H1 (cell line): ENCODE data around the gene LRRC4. TPM values are rescaled to one million over a fixed set of nuclear protein-coding genes. Genes with fewer than 3 reads are reported as not detected.

Experiments
- CTCF ChIA-PET: fragments of 300-600 bp; sonication (Branson Sonifier 250); formaldehyde crosslinking; loops from one replicate; lab custom pipeline; 2021; ENCODE audit not compliant: partially characterized antibody; lab: Charles Lee
- POLR2A ChIA-PET: fragments of 300-600 bp; sonication (Branson Sonifier 250); formaldehyde crosslinking; loops from one replicate; lab custom pipeline; 2021; ENCODE audit warnings: inconsistent platforms; ENCODE audit not compliant: partially characterized antibody; lab: Charles Lee
- DNase-seq, 2 experiments: peaks; one replicate each; pipeline versions ENCODE4 v3.0.0 to v3.0.0-alpha.2; 2010 to 2022; ENCODE audit warnings: low spot score in 2 of 2, low read depth in 1 of 2, mixed read lengths in 1 of 2
- FAIRE-seq: peaks from 2 replicates; lab custom pipeline; 2011; peaks lifted over from hg19 to GRCh38; lab: Jason Lieb, UNC
- H2AFZ ChIP-seq: 2 replicates; pipeline ENCODE4 v1.8.1; 2012; ENCODE audit warnings: low read length, inconsistent platforms
- H2AK5ac ChIP-seq: 2 replicates; pipeline ENCODE4 v1.6.1; 2013; ENCODE audit warnings: low read depth, low read length
- H2BK120ac ChIP-seq: replicated peaks from 2 replicates; pipeline ENCODE3; 2013; ENCODE audit warnings: low read depth, low read length, inconsistent platforms
- H2BK12ac ChIP-seq: 2 replicates; pipeline ENCODE4 v1.6.1; 2013; ENCODE audit warnings: low read depth, low read length
- H2BK15ac ChIP-seq: 2 replicates; pipeline ENCODE4 v1.6.1; 2013; ENCODE audit warnings: low read length
- H2BK20ac ChIP-seq: 2 replicates; pipeline ENCODE4 v1.6.1; 2013; ENCODE audit warnings: low read length
- H2BK5ac ChIP-seq: 2 replicates; pipeline ENCODE4 v1.6.1; 2013; ENCODE audit warnings: low read depth, low read length
- H3K14ac ChIP-seq: 2 replicates; pipeline ENCODE4 v1.6.1; 2013; ENCODE audit warnings: inconsistent platforms; ENCODE audit not compliant: insufficient read length
- H3K18ac ChIP-seq: 2 replicates; pipeline ENCODE4 v1.6.1; 2013; ENCODE audit warnings: low read length; ENCODE audit errors: extremely low read depth
- H3K23ac ChIP-seq: 2 replicates; pipeline ENCODE4 v1.6.1; 2013; ENCODE audit warnings: inconsistent platforms; ENCODE audit not compliant: insufficient read length
- H3K23me2 ChIP-seq: 2 replicates; pipeline ENCODE4 v1.6.1; 2013; ENCODE audit warnings: low read depth, low read length
- H3K27ac ChIP-seq: 2 replicates; pipeline ENCODE4 v1.6.1; 2011; ENCODE audit warnings: low read depth, low read length, inconsistent platforms
- H3K27me3 ChIP-seq, 4 experiments: replicated peaks in 1 of 4; 1 replicate in 1 of 4; 2 replicates in 3 of 4; pipeline versions ENCODE4 v1.6.1 to v1.8.1; 2011 to 2013; ENCODE audit warnings: low read length in 3 of 4, mild to moderate bottlenecking in 3 of 4, inconsistent platforms in 2 of 4, mixed read lengths in 2 of 4, moderate library complexity in 1 of 4; ENCODE audit not compliant: control insufficient read depth in 3 of 4, insufficient read depth in 3 of 4; ENCODE audit errors: extremely low read depth in 1 of 4
- H3K36me3 ChIP-seq, 4 experiments: 2 replicates each; pipeline versions ENCODE4 v1.6.1 to v1.8.1; 2011 to 2013; ENCODE audit warnings: mild to moderate bottlenecking in 4 of 4, low read length in 3 of 4, moderate library complexity in 2 of 4, control low read depth in 1 of 4, inconsistent platforms in 1 of 4; ENCODE audit not compliant: insufficient read depth in 4 of 4, control insufficient read depth in 2 of 4
- H3K4ac ChIP-seq: replicated peaks from 2 replicates; pipeline ENCODE3; 2013; ENCODE audit warnings: low read length, low read depth, mixed read lengths, inconsistent platforms; ENCODE audit not compliant: insufficient read length
- H3K4me1 ChIP-seq, 4 experiments: replicated peaks in 1 of 4; 1 replicate in 1 of 4; 2 replicates in 3 of 4; pipeline versions ENCODE4 v1.6.1 to v1.8.1; 2011 to 2013; ENCODE audit warnings: low read length in 3 of 4, inconsistent platforms in 2 of 4, mixed read lengths in 1 of 4; ENCODE audit not compliant: insufficient read depth in 4 of 4, control insufficient read depth in 3 of 4
- H3K4me2 ChIP-seq, 2 experiments: 2 replicates each; pipeline versions ENCODE4 v1.6.1 to v1.8.1; 2011 to 2013; ENCODE audit warnings: low read depth in 2 of 2, low read length in 2 of 2, control low read depth in 1 of 2, inconsistent platforms in 1 of 2, mild to moderate bottlenecking in 1 of 2; ENCODE audit not compliant: insufficient read depth in 1 of 2
- H3K4me3 ChIP-seq, 4 experiments: fragments of 200-600, 300-600 bp in 1 of 4; sonication (generic), shearing (Covaris generic), sonication (Bioruptor Twin) in 1 of 4; 2 replicates each; pipeline versions ENCODE4 v1.5.1 to v1.8.1; 2011 to 2016; ENCODE audit warnings: low read length in 4 of 4, low read depth in 3 of 4, control low read depth in 2 of 4, inconsistent platforms in 2 of 4, mild to moderate bottlenecking in 2 of 4, mixed read lengths in 1 of 4, moderate library complexity in 1 of 4; ENCODE audit not compliant: insufficient read depth in 2 of 4; ENCODE audit errors: extremely low read depth in 1 of 4
- H3K56ac ChIP-seq: replicated peaks from 2 replicates; pipeline ENCODE3; 2013; ENCODE audit warnings: low read depth, mild to moderate bottlenecking, mixed read lengths, low read length, inconsistent platforms; ENCODE audit not compliant: insufficient read length
- H3K79me1 ChIP-seq: 2 replicates; pipeline ENCODE4 v1.6.1; 2013; ENCODE audit warnings: low read depth, low read length, control low read depth
- H3K79me2 ChIP-seq, 2 experiments: 2 replicates each; pipeline versions ENCODE4 v1.6.1 to v1.8.1; 2012 to 2013; ENCODE audit warnings: low read length in 2 of 2, mild to moderate bottlenecking in 2 of 2, inconsistent platforms in 1 of 2; ENCODE audit not compliant: insufficient read depth in 2 of 2, control insufficient read depth in 1 of 2
- H3K9ac ChIP-seq, 4 experiments: replicated peaks in 1 of 4; 1 replicate in 1 of 4; 2 replicates in 3 of 4; pipeline versions ENCODE4 v1.6.1 to v1.8.1; 2011 to 2013; ENCODE audit warnings: low read depth in 3 of 4, low read length in 3 of 4, control low read depth in 2 of 4, mild to moderate bottlenecking in 2 of 4, moderate library complexity in 2 of 4, inconsistent platforms in 1 of 4; ENCODE audit errors: extremely low read depth in 1 of 4
- H3K9me3 ChIP-seq, 2 experiments: 2 replicates each; pipeline versions ENCODE4 v1.6.1 to v1.8.1; 2012 to 2013; ENCODE audit warnings: mild to moderate bottlenecking in 2 of 2, moderate library complexity in 2 of 2, control low read depth in 1 of 2, inconsistent platforms in 1 of 2, low read depth in 1 of 2, low read length in 1 of 2, mixed read lengths in 1 of 2; ENCODE audit not compliant: insufficient read depth in 2 of 2
- H4K20me1 ChIP-seq, 2 experiments: replicated peaks in 1 of 2; 2 replicates each; pipeline versions ENCODE3 to v1.8.1; 2011 to 2013; ENCODE audit warnings: inconsistent platforms in 2 of 2, low read length in 2 of 2, mild to moderate bottlenecking in 1 of 2; ENCODE audit not compliant: insufficient read depth in 2 of 2, control insufficient read depth in 1 of 2
- H4K5ac ChIP-seq: 2 replicates; pipeline ENCODE4 v1.6.1; 2013; ENCODE audit warnings: low read length, low read depth, mixed read lengths, inconsistent platforms; ENCODE audit not compliant: insufficient read length
- H4K8ac ChIP-seq: 2 replicates; pipeline ENCODE4 v1.8.0; 2013; ENCODE audit warnings: mild to moderate bottlenecking, moderate library complexity, low read length, inconsistent platforms; ENCODE audit not compliant: insufficient read depth; ENCODE audit errors: extremely low read depth
- H4K91ac ChIP-seq: replicated peaks from 2 replicates; pipeline ENCODE3; 2013; ENCODE audit warnings: low read length, mixed read lengths, inconsistent platforms; ENCODE audit not compliant: insufficient read length
- ATF3 ChIP-seq: IDR thresholded peaks from 2 replicates; pipeline ENCODE4 v1.6.1; 2011; ENCODE audit warnings: low read depth, mild to moderate bottlenecking, low read length; ENCODE audit not compliant: insufficient read depth
- CTCF ChIP-seq, 3 experiments: IDR thresholded peaks; 1 replicate in 2 of 3; 2 replicates in 1 of 3; pipeline versions ENCODE4 v1.5.1 to v1.6.1; 2011; ENCODE audit warnings: low read length in 3 of 3, mild to moderate bottlenecking in 3 of 3, inconsistent platforms in 2 of 3, low read depth in 1 of 3, moderate library complexity in 1 of 3; ENCODE audit not compliant: insufficient read depth in 1 of 3; ENCODE audit errors: control extremely low read depth in 1 of 3
- FOSL1 ChIP-seq: IDR thresholded peaks from 2 replicates; pipeline ENCODE4 v1.6.1; 2011; ENCODE audit warnings: mild to moderate bottlenecking, low read depth, low read length, moderate library complexity; ENCODE audit not compliant: insufficient read depth
- GABPA ChIP-seq: IDR thresholded peaks from 2 replicates; pipeline ENCODE4 v1.6.1; 2011; ENCODE audit warnings: mild to moderate bottlenecking, low read length, moderate library complexity, borderline replicate concordance; ENCODE audit not compliant: insufficient read depth
- HDAC6 ChIP-seq: IDR thresholded peaks from one replicate; pipeline ENCODE4 v1.7.1; 2012; ENCODE audit warnings: low read depth, mild to moderate bottlenecking, inconsistent platforms, low read length, moderate library complexity
- KDM4A ChIP-seq: IDR thresholded peaks from one replicate; pipeline ENCODE4 v1.7.1; 2012; ENCODE audit warnings: low read depth, mild to moderate bottlenecking, moderate library complexity, low read length, inconsistent platforms; ENCODE audit not compliant: severe bottlenecking
- PHF8 ChIP-seq: fragments of 200-600 bp; sonication (generic); conservative IDR thresholded peaks from 2 replicates; pipeline ENCODE4 v1.7.1; 2012; ENCODE audit warnings: low read depth, mild to moderate bottlenecking, inconsistent platforms, low read length, moderate library complexity
- RAD21 ChIP-seq, 2 experiments: IDR thresholded peaks in 1 of 2; conservative IDR thresholded peaks in 1 of 2; 2 replicates each; pipeline ENCODE4 v1.6.1; 2011; ENCODE audit warnings: low read depth in 2 of 2, low read length in 2 of 2, improper control_type of control experiment in 1 of 2, inconsistent platforms in 1 of 2, mild to moderate bottlenecking in 1 of 2, moderate library complexity in 1 of 2
- TAF1 ChIP-seq: IDR thresholded peaks from 2 replicates; pipeline ENCODE4 v1.6.1; 2011; ENCODE audit warnings: mild to moderate bottlenecking, low read depth, low read length
- TCF12 ChIP-seq: IDR thresholded peaks from 2 replicates; pipeline ENCODE4 v1.6.1; 2011; ENCODE audit warnings: low read depth, mild to moderate bottlenecking, low read length
- WGBS, 2 experiments: shearing (Covaris generic) in 1 of 2; methylation state at CpG; one replicate each; pipeline versions ENCODE4 v1.1.6 to v1.1.7; 2013 to 2015; ENCODE audit warnings: low lambda C conversion rate in 2 of 2, mixed read lengths in 2 of 2, inconsistent platforms in 1 of 2, low coverage in 1 of 2, missing lambda C conversion rate in 1 of 2; ENCODE audit not compliant: insufficient replicate concordance in 2 of 2, insufficient coverage in 1 of 2, insufficient read length in 1 of 2; ENCODE audit errors: extremely low coverage in 1 of 2, missing lambda C conversion rate in 1 of 2; 5-methylcytosine and 5-hydroxymethylcytosine counted together
- polyA plus RNA-seq, 7 experiments: library from polyadenylated mRNA; depleted of rRNA in 3 of 7; stranded (reverse) in 5 of 7; unstranded in 2 of 7; fragments of >200 nt in 5 of 7; fragments of 200-250 nt in 2 of 7; gene quantifications; 1 replicate in 5 of 7; 2 replicates in 1 of 7; 4 replicates in 1 of 7; pipeline versions ENCODE4 v1.2.1 to v1.2.3, GENCODE V29; 2011 to 2013; ENCODE audit warnings: missing spikeins in 2 of 7, mixed read lengths in 2 of 7
- total RNA-seq: library from RNA; stranded (reverse); fragmentation: NEBNext Ultra II Directional; extraction: Animal tissue kit (Norgen Biotek cat#: 25700); gene quantifications from 2 replicates; pipeline ENCODE4 v1.2.1, GENCODE V29; 2021

The LRRC4 gene
- total and polyA plus RNA-seq, 2 of the 8 experiments (the other 6 are each of a cell fraction or from before 2014, with no cell fraction given) = 13.4 to 16.4 TPM

- Histone ChIP-seq H2BK5ac (no peak overlapping the region), H3K18ac (no peak overlapping the region), H2BK15ac (no peak overlapping the region), H3K9ac (no peak overlapping the region), H3K79me2 (no peaks in the 10 kb centered on the region), H4K20me1 (peaks cover 5 to 11% of the 10 kb centered on the region in 2 experiments), H3K27ac (no peak overlapping the region), H2AFZ (no peak overlapping the region), H3K9me3 (no peaks in the 10 kb centered on the region), H3K4me3 (no peak overlapping the region), H4K5ac (no peak overlapping the region), H3K23ac (no peak overlapping the region), H3K27me3 (peaks cover 0 to 17% (median 7%) of the 10 kb centered on the region in 4 experiments; a peak in 4 of 7 replicates), H2BK120ac (no peak overlapping the region), H3K4ac (no peak overlapping the region), H4K91ac (no peak overlapping the region), H3K4me1 (peaks cover 0 to 6% (median 4%) of the 10 kb centered on the region in 4 experiments; a peak in 4 of 7 replicates), H3K56ac (no peak overlapping the region), H3K23me2 (peaks cover 4% of the 10 kb centered on the region; the same call in 1 of the 2 replicates), H4K8ac (no peak overlapping the region), H2BK20ac (no peak overlapping the region), H3K14ac (no peak overlapping the region), H2AK5ac (no peak overlapping the region), H2BK12ac (no peak overlapping the region), H3K79me1 (no peaks in the 10 kb centered on the region; the same call in 1 of the 2 replicates), H3K4me2 (no peak overlapping the region), H3K36me3 (no peaks in the 10 kb centered on the region)
- CTCF ChIA-PET = interaction anchor here (0.7 to 15.3 kb wide), 20 partner anchors 8 to 444 kb away, joined by 3 to 165 read pairs (median 8); no protein-coding TSS in a partner anchor
- no peak for FAIRE-seq
- WGBS, 2 experiments = 77% methylated on average over 2 of the region's 2 CpGs; no CpG with 5 or more reads in 1 of the 2 experiments
- POLR2A ChIA-PET = no interaction called here
- no peak for DNase-seq
- no peak for TF ChIP-seq PHF8
- peak; percentile 16 to 35; a peak in 3 of 4 replicates for TF ChIP-seq RAD21 (IDR thresholded peaks at IDR 0.05 in 1 of 2, conservative IDR thresholded peaks at IDR 0.05 in 1 of 2; ENCODE audit: low read depth in 2 of 2, low read length in 2 of 2)
- peak; percentile 9 to 16 (median 14); a peak in 2 of 4 replicates for TF ChIP-seq CTCF (IDR thresholded peaks at IDR 0.05; ENCODE audit: control extremely low read depth in 1 of 3, insufficient read depth in 1 of 3, low read depth in 1 of 3, low read length in 3 of 3)
- no peak for TF ChIP-seq KDM4A
- TF ChIP-seq GABPA = no peak
- no peak for TF ChIP-seq TCF12
- no peak for TF ChIP-seq HDAC6
- no peak for TF ChIP-seq FOSL1
- TF ChIP-seq ATF3 = no peak
- TF ChIP-seq TAF1 = no peak
Observed at GRCh38 chr7:128037081-128037480, 5.8 kb upstream of the LRRC4 start.
